Vagina (tissue), 2 donors: ENCODE measurements around the gene P2RY11. TPM values are rescaled to one million over a fixed set of nuclear protein-coding genes. Genes with fewer than 3 reads are reported as not detected.

Source experiments
- DNase-seq, 2 donors: peaks; one replicate each; pipeline ENCODE4 v3.0.0-alpha.2; 2017; ENCODE audit errors: extremely low spot score in 2 of 2
- H3K27ac ChIP-seq: fragments of 200-600 bp; sonication (generic); one replicate; pipeline ENCODE4 v1.5.1; 2019
- H3K27me3 ChIP-seq: fragments of 200-600 bp; sonication (generic); one replicate; pipeline ENCODE4 v1.5.1; 2019
- H3K36me3 ChIP-seq, 2 donors: fragments of 200-600 bp; sonication (generic); one replicate each; pipeline ENCODE4 v1.5.1; 2017 to 2019
- H3K4me1 ChIP-seq: fragments of 200-600 bp; sonication (generic); one replicate; pipeline ENCODE4 v1.5.1; 2019
- H3K4me3 ChIP-seq, 2 donors: fragments of 200-600 bp; sonication (generic); 1 replicate in 1 of 2; 2 replicates in 1 of 2; pipeline ENCODE4 v1.5.1; 2016 to 2019
- H3K9me3 ChIP-seq: fragments of 200-600 bp; sonication (generic); one replicate; pipeline ENCODE4 v1.5.1; 2019
- POLR2A ChIP-seq, 2 donors: fragments of 450-650 bp; IDR thresholded peaks; one replicate each; pipeline ENCODE4 v1.6.1; 2017; ENCODE audit warnings: antibody characterized with exemption in 2 of 2, mild to moderate bottlenecking in 2 of 2, moderate library complexity in 2 of 2
- POLR2AphosphoS5 ChIP-seq, 2 donors: sonication (generic); formaldehyde crosslinking; IDR thresholded peaks; one replicate each; pipeline ENCODE4 v1.9.0; 2017; ENCODE audit warnings: antibody characterized with exemption in 2 of 2, mild to moderate bottlenecking in 2 of 2, low read depth in 1 of 2; ENCODE audit not compliant: insufficient read depth in 1 of 2
- intact Hi-C: fragments of 100-400 bp; cut with DNase I; formaldehyde crosslinking; loops from one replicate; pipeline ENCODE4 v1.15.1; 2023
- total RNA-seq: library from RNA; depleted of rRNA; stranded (reverse); fragments of >200 nt; gene quantifications from one replicate; pipeline ENCODE4 v1.2.3, GENCODE V29; 2016
- TF ChIP-seq, protein P1 (sequence below), 3 experiments: fragments of 450-650 bp in 2 of 3; fragments of 200-600 bp in 1 of 3; sonication (generic) in 1 of 3; IDR thresholded peaks; one replicate each; pipeline ENCODE4 v1.5.1; 2017 to 2019; ENCODE audit warnings: antibody characterized with exemption in 3 of 3, mild to moderate bottlenecking in 2 of 3, moderate library complexity in 2 of 3

P2RY11 gene, protein sequence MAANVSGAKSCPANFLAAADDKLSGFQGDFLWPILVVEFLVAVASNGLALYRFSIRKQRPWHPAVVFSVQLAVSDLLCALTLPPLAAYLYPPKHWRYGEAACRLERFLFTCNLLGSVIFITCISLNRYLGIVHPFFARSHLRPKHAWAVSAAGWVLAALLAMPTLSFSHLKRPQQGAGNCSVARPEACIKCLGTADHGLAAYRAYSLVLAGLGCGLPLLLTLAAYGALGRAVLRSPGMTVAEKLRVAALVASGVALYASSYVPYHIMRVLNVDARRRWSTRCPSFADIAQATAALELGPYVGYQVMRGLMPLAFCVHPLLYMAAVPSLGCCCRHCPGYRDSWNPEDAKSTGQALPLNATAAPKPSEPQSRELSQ
- 9.1 TPM for total RNA-seq

DNA sequence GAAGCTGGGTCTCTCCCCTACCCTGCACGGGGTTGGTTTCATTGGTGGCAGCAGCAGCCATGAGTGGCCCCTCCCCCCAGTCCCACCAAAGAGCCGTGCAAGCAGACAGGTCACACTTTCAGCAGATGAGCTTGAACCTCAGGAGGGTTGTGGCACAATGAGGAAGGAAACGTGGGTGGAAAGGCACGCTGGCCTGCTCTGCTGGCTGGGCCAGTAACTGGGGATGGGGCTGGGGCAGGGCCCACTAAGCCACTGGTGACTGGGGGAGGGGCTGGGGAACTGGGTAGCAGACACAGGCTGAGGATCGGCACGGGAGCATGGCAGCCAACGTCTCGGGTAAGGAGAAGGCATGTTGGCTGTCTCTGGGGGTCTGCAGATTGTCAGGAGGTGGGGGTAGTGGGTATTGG is at the start of gene P2RY11:
P2RY11 (plus strand) TSS at position 289 of the 407 bp plus-strand sequence; CDS start at position 318, 29 bp downstream.
- Histone ChIP-seq H3K27me3 (no peaks in the 10 kb centered on the region), H3K36me3 (peaks cover 0 to 64% of the 10 kb centered on the region in 2 donors), H3K4me1 (peaks cover 26% of the 10 kb centered on the region), H3K27ac (no peak within 1 kb of the TSS), H3K9me3 (no peaks in the 10 kb centered on the region), H3K4me3 (no peak within 1 kb of the TSS)
- intact Hi-C loops: no loop called here
- peak in 1 of 2 donors; percentile 91 for DNase-seq
- TF ChIP-seq POLR2AphosphoS5 (IDR thresholded peaks at IDR 0.05; ENCODE audit: insufficient read depth in 1 of 2, low read depth in 1 of 2) (no peak), POLR2A (IDR thresholded peaks at IDR 0.05) (no peak)
- TF ChIP-seq, protein P1, sequence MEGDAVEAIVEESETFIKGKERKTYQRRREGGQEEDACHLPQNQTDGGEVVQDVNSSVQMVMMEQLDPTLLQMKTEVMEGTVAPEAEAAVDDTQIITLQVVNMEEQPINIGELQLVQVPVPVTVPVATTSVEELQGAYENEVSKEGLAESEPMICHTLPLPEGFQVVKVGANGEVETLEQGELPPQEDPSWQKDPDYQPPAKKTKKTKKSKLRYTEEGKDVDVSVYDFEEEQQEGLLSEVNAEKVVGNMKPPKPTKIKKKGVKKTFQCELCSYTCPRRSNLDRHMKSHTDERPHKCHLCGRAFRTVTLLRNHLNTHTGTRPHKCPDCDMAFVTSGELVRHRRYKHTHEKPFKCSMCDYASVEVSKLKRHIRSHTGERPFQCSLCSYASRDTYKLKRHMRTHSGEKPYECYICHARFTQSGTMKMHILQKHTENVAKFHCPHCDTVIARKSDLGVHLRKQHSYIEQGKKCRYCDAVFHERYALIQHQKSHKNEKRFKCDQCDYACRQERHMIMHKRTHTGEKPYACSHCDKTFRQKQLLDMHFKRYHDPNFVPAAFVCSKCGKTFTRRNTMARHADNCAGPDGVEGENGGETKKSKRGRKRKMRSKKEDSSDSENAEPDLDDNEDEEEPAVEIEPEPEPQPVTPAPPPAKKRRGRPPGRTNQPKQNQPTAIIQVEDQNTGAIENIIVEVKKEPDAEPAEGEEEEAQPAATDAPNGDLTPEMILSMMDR (IDR thresholded peaks at IDR 0.05): no peak

GRCh38 chr19:10061717-10062310 is 49.7 kb upstream of the P2RY11 start:
- TF ChIP-seq POLR2AphosphoS5 (IDR thresholded peaks at IDR 0.05; ENCODE audit: insufficient read depth in 1 of 2, low read depth in 1 of 2): no peak
- TF ChIP-seq, protein P1 (IDR thresholded peaks at IDR 0.05): no peak
- no peaks in the 10 kb centered on the region for H3K27me3 ChIP-seq
- H3K36me3 ChIP-seq: no peaks in the 10 kb centered on the region
- intact Hi-C loops: no loop called here
- no peak overlapping the region for H3K27ac ChIP-seq
- no peak for DNase-seq
- no peaks in the 10 kb centered on the region for H3K4me1 ChIP-seq
- no peak overlapping the region for H3K4me3 ChIP-seq
- no peaks in the 10 kb centered on the region for H3K9me3 ChIP-seq

- intact Hi-C loops: no loop called here
- Histone ChIP-seq H3K36me3 (no peaks in the 10 kb centered on the region), H3K4me1 (no peaks in the 10 kb centered on the region), H3K9me3 (no peaks in the 10 kb centered on the region), H3K27me3 (no peaks in the 10 kb centered on the region), H3K27ac (no peak overlapping the region), H3K4me3 (no peak overlapping the region)
- TF ChIP-seq, protein P1 (IDR thresholded peaks at IDR 0.05): no peak
- TF ChIP-seq POLR2A (IDR thresholded peaks at IDR 0.05) (no peak), POLR2AphosphoS5 (IDR thresholded peaks at IDR 0.05; ENCODE audit: insufficient read depth in 1 of 2, low read depth in 1 of 2) (no peak)
- DNase-seq: no peak
Measured at GRCh38 chr19:10068205-10068604, 43.3 kb upstream of the P2RY11 start.

DNA sequence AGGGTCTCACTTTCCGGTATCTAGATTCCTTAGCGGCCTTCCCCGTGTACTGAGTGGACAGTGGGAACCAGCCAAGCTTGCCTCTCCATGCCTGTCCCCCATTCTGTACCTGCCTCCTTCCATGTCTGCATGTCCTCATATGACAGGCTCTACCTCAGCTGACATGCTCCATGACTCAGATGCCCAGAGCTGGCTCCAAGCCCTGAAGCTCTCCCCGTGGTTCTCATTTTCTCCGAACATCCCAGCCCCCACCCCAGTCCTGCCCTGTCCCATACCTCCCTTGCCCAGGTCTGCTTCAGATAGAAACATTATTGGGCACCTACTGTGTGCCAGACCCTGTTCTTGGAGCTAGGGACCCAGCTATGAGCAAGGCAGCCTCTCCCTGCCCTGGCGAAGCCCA is 42.4 kb upstream of the P2RY11 start:
- no peaks in the 10 kb centered on the region for H3K27me3 ChIP-seq
- no peak overlapping the region for H3K4me3 ChIP-seq
- H3K36me3 ChIP-seq: no peaks in the 10 kb centered on the region
- no peak for TF ChIP-seq POLR2A (IDR thresholded peaks at IDR 0.05)
- TF ChIP-seq, protein P1 (IDR thresholded peaks at IDR 0.05): no peak
- TF ChIP-seq POLR2AphosphoS5 (IDR thresholded peaks at IDR 0.05; ENCODE audit: insufficient read depth in 1 of 2, low read depth in 1 of 2): no peak
- no peaks in the 10 kb centered on the region for H3K9me3 ChIP-seq
- intact Hi-C loops: no loop called here
- H3K27ac ChIP-seq: no peak overlapping the region
- no peak for DNase-seq
- H3K4me1 ChIP-seq: no peaks in the 10 kb centered on the region
